ENCODE results near the gene C20orf144.
"Not testable (repeated sequence)": the region's sequence is repeated elsewhere in the genome, so short reads cannot be mapped to it uniquely, and the experiment has no call there.

- TF ChIP-seq POLR2A, EP300, CTCF, POLR2AphosphoS5 (IDR thresholded peaks at IDR 0.05): not testable (repeated sequence)
Observed at GRCh38 chr20:33646959-33647602, 15.0 kb upstream of the C20orf144 start.
